WTC11 (cell line): ENCODE results near the gene HCFC1.

Experiments used
- GTF2I ChIP-seq: fragments of 250-450 bp; sonication (Bioruptor Pico); conservative IDR thresholded peaks from 2 replicates; pipeline ENCODE4 v1.4.0; 2021; ENCODE audit warnings: mild to moderate bottlenecking
- TF ChIP-seq, protein P1 (sequence below): sonication (generic); formaldehyde crosslinking; IDR thresholded peaks from 2 replicates; pipeline ENCODE4 v1.8.1; 2022; ENCODE audit warnings: low read depth, mild to moderate bottlenecking, moderate library complexity, missing genetic modification reagents, borderline replicate concordance

DNA sequence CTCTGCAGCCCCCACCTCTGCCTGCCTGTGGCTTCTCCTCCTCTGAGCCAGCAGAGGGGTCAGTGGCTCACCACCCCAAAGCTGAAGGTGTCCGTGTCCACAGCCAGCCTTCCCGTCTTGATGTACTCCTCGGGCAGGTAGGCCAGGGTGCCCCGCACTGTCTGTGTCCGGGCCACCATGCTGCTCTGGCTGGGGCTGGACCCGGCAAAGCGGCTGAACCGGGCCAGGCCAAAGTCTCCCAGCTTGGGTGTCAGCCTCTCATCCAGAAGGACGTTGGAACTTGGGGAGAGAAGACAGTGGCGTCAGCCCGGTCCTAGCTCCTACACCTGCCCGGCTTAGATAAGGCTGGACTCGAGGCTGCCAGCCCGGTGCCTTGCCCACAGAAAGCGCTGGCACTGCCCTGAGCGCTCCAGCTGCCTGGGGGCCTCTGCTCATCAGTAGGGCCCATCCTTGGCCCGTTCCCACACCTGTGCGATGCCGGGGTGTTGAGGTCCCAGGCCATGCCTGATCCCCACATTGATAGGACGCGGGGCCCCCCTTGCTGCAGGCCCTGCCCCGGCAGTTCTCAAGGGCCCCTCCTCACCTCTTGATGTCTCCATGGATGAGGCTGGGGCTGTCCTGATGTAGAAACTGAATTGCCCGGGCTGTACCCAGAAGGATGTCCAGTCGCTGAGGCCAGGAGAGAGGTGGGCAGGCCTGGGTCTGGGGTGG lies 44.9 kb upstream of the HCFC1 start:
- TF ChIP-seq GTF2I (CRISPR knock-in tag), result no peak
- TF ChIP-seq, protein P1, sequence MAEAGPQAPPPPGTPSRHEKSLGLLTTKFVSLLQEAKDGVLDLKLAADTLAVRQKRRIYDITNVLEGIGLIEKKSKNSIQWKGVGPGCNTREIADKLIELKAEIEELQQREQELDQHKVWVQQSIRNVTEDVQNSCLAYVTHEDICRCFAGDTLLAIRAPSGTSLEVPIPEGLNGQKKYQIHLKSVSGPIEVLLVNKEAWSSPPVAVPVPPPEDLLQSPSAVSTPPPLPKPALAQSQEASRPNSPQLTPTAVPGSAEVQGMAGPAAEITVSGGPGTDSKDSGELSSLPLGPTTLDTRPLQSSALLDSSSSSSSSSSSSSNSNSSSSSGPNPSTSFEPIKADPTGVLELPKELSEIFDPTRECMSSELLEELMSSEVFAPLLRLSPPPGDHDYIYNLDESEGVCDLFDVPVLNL (CRISPR knock-in tag), result no peak
